Omental fat pad (tissue), 4 donors: Measurements from ENCODE around the gene B4GALNT4. TPM values are rescaled to one million over a fixed set of nuclear protein-coding genes. Genes with fewer than 3 reads are reported as not detected.
A peak's percentile ranks its signal among the peaks of the same experiment; 100 is the strongest.
"Not testable (repeated sequence)": the region's sequence is repeated elsewhere in the genome, so short reads cannot be mapped to it uniquely, and the experiment has no call there.

ENCODE experiments used
- ATAC-seq: fragments of 150-250 bp; one replicate; pipeline ENCODE4 v1.9.1; 2016; ENCODE audit warnings: mild to moderate bottlenecking, moderate library complexity; ENCODE audit not compliant: low FRiP score
- DNase-seq: peaks from one replicate; pipeline ENCODE4 v3.0.0-alpha.2; 2019; ENCODE audit warnings: low spot score
- CTCF ChIP-seq, 3 donors: fragments of 450-650 bp; IDR thresholded peaks; one replicate each; pipeline ENCODE4 v1.5.1; 2016 to 2017; ENCODE audit warnings: antibody characterized with exemption in 3 of 3, mild to moderate bottlenecking in 3 of 3, moderate library complexity in 2 of 3
- total RNA-seq, 4 donors: library from RNA; depleted of rRNA; stranded (reverse); fragments of >200 nt; gene quantifications; one replicate each; pipeline ENCODE4 v1.1.0, GENCODE V29; 2016

B4GALNT4 gene
- total RNA-seq, 4 donors from 2014 or later: 1.4 to 4.1 (median 2.5) TPM

GRCh38 chr11:386483-386882 is 17.2 kb downstream of the B4GALNT4 start:
- ATAC-seq (no peak), DNase-seq (no peak)
- no peak for TF ChIP-seq CTCF (IDR thresholded peaks at IDR 0.05)

DNA sequence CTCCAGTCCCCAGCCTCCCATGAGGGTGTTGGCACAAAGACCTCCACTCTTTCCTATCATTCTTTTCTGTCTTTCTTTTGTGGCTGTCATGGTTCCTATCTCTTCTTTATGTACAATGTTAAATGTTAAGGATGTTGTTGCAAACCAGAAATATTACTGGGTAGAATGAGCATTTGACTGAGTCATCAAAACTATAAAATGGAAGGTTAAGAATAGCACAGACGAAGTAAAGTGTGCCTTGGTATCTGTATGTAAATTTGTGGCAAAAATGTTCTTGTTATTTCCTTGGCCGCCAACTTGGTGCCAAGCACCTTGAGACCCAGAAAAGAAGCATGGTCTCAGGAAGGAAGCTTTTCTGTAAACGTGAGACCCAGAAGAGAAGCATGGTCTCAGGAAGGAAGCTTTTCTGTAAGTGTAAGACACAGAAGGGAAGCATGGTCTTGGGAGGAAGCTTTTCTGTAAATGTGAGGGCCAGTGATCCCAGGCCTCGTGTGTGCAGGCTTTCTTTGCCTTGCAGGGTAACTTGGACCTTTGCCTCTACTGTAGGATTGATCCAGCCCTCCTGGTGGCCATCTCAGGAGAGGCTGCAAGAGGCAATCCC is 18.0 kb downstream of the B4GALNT4 start:
- TF ChIP-seq CTCF (IDR thresholded peaks at IDR 0.05): no peak
- DNase-seq: no peak
- no peak for ATAC-seq

GRCh38 chr11:389369-389768 is 20.1 kb downstream of the B4GALNT4 start:
- DNase-seq, ATAC-seq: not testable (repeated sequence)

DNA sequence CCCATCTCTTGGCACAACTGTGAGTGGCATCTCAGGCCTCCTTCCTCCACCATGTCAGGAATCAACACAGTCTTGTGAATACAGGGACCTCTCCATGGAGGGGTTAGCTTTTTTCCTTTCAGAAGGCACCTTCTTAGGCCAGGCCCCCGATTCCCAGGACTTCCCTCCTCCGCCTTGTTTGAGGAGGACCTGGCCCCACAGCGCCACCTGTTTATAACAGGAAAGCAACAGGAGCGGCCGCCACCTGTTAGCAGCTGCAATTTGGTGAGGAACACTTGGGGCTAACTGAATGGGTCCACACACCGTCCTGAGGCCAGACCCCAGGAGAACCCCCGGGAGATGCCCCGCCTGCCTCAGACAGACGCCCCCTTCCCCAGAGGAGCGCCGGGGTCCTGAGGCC is 20.9 kb downstream of the B4GALNT4 start:
- no peak for TF ChIP-seq CTCF (IDR thresholded peaks at IDR 0.05)
- no peak for DNase-seq
- no peak for ATAC-seq

GRCh38 chr11:391117-392017 is 22.1 kb downstream of the B4GALNT4 start:
- ATAC-seq: no peak
- no peak for TF ChIP-seq CTCF (IDR thresholded peaks at IDR 0.05)
- DNase-seq: no peak

DNA sequence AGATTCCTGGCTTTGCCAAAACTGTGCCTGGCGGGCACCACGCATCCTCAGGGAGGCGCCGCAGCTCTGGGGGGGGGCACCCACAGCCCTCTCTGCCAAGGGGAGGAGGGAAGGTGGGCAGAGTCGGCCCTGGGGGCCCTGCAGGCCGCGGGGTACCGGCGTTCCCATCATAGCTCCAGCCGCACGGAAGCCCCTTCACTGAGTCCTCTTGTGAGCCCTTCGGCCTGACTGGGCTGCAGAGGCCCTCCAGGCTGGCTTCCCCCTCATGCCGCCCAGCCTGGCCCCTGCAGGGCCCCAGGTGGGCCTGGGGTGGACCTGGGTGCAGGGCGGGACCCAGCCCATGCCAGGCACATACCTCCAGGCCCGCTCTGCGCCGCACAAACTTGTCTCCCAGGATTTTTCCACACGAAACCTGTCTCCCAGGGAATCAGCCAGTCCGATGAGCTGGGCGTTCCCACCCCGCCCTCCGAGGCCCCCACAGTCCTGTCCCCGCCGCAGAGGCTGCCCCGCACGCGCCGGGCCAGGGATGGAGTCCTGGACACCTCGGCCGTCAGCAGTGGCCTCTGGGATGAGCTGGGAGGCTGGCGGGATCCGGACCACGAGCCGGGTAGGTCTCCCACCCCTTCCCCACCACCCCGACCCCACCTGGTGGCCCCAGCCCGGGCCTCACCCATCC is 22.9 kb downstream of the B4GALNT4 start:
- no peak for TF ChIP-seq CTCF (IDR thresholded peaks at IDR 0.05)
- no peak for ATAC-seq
- no peak for DNase-seq

DNA sequence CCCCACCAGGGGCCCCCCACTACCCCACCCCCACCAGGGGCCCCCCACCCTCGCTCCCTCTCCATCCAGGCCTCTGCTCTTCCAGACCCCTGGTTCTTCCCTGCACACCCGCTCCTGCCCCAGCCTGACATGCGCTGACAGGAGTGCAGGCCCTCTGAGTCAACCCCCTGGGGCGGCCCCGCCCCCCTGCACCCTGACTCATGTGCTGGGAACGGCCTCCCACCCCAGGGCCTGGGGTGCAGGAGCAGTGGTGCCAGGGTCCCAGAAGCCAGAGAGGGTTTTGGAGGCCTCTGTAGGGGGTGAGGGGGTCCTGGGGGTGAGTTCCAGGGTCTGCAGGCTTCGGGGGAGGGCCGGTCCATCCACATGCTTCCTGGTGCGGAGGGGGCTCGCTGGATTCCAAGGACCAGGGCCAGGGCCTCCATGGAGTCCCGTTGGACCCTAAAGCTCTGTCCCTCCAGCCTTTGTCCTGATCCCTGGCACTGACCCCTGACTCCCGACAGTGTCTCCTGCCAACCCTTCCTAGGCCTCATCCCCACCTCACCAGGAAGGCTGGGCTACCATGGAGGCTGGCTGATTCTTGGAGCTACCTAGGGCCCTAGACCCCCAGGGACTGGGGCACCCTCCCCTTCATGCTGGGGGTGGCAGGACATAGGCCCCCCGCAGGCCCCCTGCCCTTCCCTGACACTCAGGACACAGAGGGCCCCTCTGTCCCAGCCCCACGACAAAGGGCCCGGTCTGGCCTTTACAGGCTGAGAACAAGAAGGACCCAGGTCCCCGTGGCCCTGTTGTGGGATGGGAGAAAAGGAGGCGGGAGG is 24.1 kb downstream of the B4GALNT4 start:
- no peak for TF ChIP-seq CTCF (IDR thresholded peaks at IDR 0.05)
- ATAC-seq (peak; percentile 55), DNase-seq (no peak)
